CD4-positive, alpha-beta T cell treated with Interleukin-1 beta for 1 hour (primary cell): ENCODE results near the gene CDKAL1.

ENCODE experiments used
- DNase-seq, 2 donors: peaks; one replicate each; pipeline ENCODE4 v3.0.0-alpha.2; 2020 to 2022

The CDKAL1 gene

DNA sequence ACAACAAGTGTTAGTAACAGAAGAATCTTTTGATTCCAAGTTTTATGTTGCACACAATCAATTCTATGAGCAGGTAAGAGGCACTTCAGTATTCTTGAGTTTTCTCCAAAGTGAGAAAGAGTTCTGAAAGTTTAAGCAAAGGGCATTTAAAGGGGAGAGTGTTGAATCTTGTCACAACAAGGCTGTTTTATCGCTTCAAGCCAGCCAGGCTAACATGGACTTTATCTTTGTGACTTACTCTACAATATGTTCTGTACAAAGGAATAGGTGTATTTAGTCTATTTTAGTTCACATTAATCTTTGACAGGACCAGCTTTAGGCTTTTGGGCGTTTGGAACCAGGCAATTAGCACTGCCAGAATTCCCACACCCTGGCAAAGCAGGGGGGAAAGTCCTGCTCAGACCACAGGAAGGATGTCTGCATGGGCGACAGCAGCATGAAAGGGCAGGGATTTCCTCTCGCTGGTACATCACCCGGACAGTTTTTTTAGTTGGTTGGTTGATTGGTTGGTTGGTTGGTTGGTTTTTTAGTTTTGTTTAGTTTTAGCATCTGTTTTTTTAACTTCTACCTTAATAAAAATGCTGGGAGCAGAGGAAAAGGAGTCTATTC lies 663.9 kb downstream of the CDKAL1 start:
- DNase-seq, result no peak

DNA sequence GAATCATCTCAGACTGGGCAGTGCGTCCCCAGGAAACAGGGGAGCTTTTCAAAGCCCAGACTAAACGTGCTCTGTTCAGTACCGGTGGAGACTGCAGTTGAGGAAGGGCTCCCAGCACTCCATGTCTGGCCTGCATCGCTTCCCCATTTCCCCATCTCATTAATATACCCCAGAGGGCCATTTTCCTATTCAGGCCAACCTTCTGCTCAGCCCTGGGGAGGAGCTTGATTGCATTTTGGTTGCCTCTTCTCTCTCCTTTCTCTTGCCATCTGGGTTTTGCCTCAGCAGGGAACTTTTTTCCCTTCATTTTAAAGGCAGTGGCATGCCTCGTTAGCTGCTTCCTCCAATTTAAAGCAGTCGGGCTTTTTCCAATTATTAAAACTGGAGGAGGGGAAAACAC lies 665.0 kb downstream of the CDKAL1 start:
- DNase-seq, result no peak

DNA sequence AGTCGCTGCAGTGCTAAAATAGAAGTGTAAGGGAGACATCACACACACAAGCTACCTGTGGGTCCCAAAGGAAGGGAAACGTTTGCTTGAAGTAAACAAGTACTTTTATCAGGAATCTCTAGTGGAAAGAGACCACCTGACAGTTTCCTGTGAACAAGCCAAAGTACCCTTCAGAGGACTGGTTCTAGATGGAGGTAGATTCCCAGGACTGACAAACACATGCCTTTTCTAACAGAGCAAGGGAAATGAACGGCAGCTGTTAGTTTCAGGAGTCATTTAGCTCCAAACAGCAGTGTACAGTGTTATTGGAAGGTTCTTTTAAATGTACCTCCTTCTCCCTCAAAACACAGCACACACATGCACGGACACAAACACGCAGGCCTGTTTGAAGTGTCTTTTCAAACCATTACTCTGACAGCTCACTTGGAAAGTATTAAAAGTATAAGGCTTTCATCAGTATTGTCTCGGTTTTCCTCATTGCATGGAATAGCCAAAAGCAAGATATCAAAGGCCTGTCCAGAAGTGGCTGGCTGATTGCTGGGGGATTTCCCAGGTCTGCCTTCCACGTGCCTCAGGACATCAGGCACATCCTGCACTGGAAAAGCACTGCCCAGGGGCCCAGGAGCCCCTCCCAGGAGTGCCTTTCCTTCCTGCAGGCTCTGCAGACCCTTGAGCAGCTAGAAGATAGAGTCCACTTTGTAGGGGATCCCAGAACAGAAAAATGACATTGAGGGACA lies 666.0 kb downstream of the CDKAL1 start:
- DNase-seq, result no peak

DNA sequence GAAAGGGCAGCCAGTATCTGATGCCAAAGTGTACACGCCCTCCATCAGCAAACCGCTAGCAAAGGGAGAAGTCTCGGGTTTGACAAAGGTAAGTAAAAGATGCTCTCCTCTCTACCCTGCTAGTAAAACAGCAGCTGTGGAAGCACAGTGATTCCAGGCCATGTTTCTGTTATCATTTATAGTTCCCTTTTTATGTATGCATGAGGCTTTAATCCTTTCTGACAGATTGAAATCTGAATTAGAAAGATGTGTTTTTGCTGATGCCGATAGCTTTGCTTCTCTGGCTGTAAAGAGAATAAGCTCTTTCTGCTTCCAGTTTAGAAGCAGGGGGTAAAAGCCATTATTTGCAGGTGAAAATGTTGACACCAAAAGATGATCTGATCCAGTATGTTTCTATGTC lies 666.9 kb downstream of the CDKAL1 start:
- no peak for DNase-seq

DNA sequence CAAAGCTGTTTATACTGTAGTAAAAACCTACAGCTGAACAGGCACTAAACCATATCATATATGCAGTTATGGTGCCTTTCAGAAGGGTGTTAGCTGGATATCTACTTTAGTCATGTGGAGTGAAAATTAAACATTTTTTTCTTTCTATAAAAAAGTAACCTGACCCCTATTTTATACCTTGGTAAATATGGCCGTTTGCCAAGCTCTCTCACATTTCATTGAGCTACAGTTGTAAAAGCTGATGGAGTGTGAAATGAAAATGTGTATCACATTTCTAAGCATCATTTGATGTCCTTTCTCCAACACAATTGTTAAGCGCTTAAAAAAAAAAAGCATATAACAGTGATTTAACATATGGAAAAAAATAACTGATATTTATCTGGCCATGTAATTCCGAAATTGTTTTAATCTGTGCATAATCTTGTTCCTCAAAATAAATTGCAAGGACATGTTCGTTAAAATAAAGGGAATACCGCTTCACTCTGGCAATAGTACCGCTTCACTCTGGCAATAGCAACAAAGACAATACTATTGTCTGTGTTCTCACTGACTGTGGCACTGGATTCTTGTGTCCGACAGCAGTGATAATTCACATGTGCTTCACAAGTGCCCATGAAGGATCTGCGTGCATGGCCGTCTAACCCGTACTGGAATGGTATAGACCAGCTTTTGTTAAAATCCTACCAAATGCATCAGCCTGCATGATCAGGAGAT lies 667.5 kb downstream of the CDKAL1 start:
- DNase-seq, result no peak

DNA sequence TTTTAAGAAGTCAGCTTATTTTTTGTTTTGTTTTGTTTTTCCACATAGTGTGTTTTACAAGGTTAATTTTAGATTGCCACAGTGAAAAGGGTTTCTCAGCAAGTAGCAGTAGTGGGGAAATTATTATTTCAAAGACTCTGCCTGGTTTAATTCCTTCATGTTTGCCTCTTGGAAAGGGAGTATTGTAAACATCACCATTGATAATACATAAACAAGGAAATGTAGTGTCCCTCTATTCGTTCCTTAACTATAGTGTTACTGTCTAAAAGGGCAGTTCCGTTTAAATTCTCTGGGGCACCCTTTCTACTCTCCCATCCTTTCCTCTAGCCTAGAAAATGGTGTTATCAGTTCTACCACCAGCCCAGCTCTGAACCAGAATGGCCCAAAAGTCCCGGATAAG lies 668.3 kb downstream of the CDKAL1 start:
- no peak for DNase-seq

DNA sequence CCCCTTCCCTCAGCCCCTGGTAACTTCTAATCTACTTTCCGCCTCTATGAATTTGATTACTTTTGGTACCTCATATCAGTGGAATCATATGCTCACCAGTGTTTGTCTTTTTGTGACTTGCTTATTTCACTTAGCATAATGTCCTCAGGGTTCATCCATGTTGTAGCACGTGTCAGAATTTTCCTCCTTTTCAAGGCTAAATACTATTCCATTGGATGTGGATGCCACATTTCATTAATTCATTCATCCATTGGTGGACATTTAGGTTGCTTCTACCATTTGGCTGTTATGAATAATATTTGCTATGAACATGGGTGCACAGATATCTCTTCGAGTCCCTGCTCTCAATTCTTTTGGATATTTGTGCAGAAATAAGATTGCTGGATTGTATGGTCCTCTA lies 670.7 kb downstream of the CDKAL1 start:
- DNase-seq, result no peak

DNA sequence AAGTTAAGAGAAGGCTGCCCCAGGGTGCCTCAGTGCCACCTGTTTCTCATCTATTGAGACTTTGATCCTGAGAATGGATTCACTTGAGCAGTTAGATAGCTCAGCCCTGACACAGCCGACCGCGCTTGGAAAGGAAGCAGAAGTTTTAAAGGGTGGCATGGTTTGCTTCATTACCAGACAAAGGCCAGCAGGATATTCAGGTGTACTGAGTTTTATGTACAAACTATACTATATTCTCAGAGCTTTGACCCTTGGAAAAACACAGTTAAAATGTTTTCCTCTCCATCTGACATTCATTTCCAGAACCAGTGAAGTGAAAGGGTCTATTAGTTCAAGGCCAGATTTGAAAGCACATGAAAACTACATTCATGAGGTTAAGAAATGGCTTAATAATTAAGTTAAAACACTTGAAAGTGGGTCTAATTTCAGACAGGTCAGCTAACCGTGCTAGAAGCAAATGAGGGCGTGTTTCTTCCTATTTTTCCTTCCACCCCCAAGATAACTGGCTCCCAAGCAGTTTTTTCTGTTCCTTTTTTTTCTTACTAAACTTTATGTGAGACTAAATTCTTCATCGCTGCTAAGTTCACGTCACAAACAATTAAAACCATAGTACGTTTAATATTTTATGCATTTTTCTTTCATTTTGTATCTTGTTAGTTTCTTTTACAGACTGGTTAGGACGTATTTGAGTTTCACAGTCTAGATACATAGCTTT lies 674.0 kb downstream of the CDKAL1 start:
- no peak for DNase-seq

DNA sequence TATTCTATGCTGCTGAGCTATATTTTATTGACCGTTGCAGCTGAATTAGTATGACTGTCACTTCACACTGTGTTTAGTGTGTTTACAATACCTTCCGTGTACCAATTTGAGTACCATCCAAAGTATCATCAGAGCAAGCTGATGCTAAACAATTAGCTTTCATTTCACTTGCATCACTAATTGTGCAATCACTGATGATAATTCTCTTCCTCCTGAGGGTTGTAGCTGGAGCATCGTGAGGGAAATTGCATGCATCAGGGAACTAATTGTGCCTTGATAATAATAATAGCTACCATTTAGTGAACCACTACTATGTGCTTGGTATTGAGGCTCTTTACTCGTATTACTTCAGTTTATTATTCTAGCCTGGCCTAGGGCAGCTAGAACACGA lies 674.5 kb downstream of the CDKAL1 start:
- no peak for DNase-seq

DNA sequence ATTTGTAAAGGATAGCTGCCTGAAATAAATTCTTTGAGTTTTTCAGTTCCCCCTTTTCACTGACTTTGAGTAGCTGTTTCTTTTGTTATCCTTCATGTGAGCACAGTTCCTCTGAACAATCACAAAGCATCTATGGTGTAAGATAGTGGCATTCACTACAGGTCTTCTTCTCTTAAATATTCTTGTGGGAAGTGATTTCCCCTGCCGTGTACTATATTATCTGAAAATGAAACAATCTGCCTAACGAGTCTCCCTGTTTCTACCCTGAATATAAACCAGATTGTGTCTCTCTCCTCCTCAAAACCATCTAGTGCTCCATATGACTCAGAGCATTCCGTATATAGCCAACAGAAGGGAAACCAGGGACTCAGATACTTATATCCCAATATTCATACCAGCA lies 679.2 kb downstream of the CDKAL1 start:
- no peak for DNase-seq

DNA sequence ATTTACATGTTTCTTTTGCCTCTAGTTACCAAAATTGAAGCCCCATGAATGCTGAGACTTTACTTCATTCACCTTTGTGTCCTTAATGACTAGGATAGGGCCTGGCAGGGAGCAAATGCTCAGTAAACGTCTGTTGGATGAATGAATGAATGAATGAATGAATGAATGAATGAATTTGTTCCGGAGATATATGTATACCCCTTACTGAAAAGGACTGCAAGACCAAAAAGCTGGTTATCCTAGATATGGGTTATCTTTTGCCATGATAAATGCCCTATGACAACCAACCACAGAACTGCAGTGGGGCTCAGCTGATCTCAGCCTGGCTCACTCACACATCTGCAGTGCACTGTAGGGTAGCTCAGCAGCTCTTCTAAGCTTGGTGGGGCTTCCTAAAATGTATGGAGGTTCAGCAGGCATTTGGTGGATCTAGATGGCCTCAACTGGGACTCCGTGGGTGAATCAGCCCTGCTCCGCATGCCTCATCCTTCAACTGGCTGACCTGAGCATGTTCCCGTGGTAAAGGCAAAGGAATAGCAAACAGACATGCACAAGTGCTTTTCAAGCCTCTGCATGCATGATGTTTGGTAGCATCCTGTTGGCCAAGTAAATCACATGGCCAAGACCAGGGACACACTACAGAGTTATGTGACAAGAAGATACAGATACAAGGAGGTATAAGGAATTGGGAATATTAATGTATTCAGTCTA lies 680.6 kb downstream of the CDKAL1 start:
- no peak for DNase-seq

DNA sequence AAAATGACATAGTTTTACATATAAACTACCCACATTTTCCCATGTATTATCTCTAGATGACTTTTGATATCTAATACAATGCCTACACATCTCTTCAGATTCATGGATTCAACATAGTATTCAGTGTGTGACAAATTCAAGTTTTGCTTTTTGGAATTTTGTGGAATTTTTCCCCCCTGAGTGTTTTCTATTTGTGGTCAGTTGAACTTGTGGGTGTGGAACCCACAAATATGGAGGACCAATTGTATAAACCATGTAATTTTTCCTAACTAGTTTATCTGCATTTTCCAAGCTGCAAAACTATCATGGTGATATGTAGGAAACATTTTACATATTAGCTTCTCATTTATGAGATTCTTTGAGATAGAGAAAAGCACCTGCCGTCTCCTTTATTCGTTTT lies 685.0 kb downstream of the CDKAL1 start:
- no peak for DNase-seq

DNA sequence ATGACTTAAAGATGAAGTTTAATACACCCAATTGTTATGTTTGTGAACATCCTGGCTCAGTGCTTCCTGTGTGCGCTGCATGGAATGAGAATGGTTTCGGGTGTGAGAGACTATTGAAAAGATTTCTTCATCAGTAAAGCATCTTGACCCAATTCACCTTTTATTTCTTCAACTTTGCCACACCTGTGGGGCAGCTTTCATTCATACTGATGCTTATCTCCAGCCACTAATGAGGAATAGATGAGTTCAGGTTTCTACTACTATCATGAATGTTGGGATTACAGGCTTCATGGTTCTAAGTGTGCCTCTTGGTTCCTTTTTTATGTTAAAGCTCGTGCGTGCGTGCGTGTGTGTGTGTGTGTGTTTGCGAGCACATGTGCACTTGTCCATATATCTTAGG lies 685.6 kb downstream of the CDKAL1 start:
- DNase-seq, result no peak

DNA sequence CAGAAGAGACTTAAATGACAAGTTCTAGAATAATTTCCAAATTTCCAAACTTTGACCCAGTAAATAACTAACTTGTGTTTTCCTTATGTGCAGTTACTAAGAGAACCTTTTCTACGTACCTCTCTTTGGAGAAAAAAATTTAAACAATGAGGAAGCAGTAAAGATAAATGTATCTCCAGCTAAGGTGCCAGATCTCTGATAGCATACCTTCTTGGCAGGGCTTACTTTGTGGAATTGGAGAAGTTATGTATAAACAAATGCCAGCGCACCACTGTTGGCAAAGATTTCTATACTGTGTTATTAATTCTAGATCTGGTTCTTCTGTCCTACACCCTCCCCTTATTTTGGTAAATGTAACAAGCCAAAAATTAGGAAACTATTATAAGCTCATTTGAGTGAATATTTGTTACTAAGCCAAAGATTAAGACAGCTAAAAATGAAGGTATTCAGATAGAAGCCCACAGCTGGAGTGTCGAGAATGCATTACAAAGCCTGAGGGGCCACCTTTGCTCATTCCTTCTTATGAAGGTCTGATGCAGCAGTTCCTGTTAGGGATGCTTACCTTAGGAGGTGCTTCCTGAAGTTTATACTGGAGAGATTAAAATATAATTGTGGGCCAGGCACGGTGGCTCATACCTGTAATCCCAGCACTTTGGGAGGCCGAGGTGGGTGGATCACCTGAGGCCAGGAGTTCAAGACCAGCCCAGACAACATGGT lies 686.2 kb downstream of the CDKAL1 start:
- DNase-seq, result no peak

DNA sequence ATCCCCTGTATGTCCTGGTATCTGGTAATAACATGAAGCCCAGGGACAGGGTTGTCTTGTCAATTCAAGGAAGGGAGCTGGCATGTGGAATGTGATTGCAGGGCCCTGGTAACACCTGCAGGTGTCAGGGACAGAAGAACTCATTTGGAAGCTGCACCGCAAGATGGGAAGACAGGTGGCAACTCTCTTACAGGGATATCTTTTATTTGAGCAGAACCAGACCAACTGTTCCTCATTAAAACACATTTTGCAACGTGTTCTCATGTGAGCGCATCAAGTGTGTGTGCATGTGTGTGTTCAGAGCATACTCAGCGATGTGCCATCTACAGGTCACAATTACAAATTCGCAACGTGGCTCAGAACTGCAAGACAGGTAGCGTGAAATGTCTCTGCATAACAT lies 688.4 kb downstream of the CDKAL1 start:
- no peak for DNase-seq

DNA sequence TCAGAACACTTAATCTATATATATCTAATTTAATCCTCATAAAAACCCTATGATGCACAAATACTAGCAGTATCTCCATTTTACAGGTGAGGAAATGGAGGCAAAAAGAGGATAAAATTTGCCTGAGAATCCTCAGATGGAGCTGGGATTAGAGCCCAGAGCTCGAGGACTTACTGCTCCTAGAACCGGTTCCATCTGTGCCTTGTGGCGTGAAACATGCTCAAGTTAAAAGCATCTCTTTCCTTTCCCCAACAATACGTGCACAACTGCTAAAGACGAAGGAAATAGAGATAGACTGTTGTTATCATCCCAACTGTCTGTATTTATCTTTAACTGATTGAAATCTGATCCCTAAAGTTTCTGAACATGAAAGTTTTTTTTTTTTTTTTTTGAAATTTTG lies 691.7 kb downstream of the CDKAL1 start:
- no peak for DNase-seq

DNA sequence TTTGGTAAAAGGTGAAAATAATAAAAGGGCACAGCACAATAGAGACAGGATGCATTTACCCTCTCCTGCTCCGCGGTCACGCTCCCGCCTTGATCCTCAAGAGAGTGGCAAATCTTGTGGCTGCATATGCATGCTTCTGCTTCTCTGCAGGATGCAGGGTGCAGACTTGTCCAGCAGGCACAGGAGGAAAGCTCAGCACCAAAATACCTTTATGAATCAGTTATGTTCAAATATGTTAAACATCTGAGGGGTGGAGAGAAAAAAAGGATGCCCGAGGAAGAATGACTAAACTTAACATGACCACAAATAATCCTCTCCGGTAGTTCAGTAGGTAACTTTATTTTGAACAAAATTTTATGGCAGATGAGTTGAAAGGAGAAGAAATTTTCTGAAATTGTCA lies 693.2 kb downstream of the CDKAL1 start:
- no peak for DNase-seq

DNA sequence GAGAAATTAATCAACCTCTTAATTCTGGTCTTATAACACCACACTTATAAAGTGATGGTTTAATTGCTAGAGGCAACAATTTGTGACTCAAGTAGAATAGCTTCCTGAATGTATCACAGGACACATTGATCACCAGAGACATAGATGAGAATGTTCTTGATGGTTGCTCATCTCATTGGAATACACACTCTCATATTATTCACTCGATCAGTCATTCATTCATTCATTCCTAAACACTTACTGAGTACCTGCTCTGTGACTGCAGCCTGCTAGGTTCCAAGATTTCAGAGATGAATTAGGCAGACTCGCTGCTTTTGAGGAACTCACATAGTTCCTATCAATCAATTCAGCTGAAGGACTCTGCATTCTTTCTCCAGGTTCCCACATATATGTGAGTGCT lies 694.2 kb downstream of the CDKAL1 start:
- DNase-seq, result no peak

DNA sequence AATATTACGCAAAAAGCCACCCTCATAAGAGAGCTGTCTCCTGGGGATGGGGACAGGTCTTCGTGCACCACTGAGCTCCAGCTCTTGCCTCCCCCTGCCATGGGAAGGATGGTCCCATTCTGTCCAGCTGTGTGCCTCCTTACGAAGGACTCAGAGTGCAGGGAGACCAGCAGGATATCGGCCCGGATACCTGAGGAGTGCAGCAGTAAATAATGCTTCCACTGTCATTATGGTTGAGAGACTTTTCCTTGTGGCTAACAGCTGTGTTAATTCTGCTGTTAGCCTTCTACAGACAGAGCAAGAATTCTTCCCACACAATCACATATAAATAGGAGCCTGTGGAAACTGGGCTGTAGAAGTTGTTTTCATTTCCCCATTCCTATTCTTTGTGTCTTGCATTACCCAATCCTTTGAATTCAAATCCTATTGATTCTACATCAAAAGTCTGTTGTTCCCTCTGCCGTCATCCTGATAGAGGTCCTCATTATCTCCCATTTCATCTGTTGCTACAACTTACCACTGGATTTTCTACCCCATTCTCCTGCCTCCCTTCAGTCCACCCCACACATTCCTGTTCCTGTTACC lies 694.7 kb downstream of the CDKAL1 start:
- no peak for DNase-seq

DNA sequence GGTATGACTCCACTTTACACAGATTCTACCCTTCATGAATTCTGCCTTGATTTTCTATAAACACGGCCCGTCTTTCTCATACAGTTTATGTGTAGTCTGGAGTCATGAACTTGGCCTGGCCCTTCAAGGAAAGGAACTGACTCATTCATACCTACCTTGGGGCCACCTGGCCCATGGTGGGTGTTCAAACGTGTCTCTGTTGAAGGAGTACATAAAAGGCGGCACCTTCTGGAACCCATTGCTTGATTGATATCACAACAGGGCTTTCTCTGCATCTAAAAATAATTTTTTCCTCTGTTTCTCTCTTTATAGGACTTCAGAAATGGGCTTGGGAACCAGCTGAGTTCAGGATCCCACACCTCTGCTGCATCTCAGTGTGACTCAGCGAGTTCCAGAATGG lies 696.3 kb downstream of the CDKAL1 start:
- DNase-seq, result no peak

DNA sequence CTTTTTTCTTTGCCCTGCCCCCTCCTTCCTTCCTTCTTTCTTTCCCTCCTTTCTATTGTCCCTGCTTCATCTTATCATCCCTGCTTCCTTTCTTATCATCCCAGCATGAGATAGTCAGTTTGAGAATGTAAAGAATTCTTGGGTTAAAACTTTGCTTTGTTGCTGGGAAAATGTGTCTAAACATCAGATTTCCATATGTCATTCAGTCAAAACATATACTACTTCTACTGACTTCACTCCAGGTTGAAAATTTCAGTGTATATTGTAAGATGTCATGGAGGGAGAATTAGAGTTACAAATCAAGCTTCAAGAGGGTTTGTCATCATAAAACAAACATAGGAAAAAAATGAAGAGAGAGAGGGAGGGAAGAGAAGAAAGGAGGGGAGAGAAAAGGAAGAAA lies 700.9 kb downstream of the CDKAL1 start:
- no peak for DNase-seq

DNA sequence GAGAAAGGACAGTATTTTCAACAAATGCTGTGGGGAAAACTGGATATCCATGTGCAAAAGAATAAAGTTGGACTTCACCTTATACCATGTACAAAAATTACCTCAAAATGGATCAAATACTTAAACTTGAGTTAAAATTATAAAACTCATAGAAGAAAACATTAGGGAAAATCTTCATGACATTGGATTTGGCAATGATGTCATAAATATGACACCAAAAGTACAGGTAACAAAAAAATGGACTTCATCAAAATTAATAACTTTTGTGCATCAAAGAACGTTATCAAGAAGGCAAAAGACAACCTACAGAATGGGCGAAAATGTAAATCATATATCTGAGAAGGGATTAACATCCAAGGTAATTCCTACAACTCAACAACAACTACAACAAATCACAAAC lies 704.0 kb downstream of the CDKAL1 start:
- no peak for DNase-seq
